HL-60/S4 treated with phorbol 12-myristate 13-acetate at 8.2 ng/mL for 4 days and 3 days (cell line): ENCODE results near the gene CHI3L1.

Source experiments
- in situ Hi-C: fragments of 300-500 bp; cut with MboI; formaldehyde crosslinking; loops from 2 replicates; pipeline ENCODE4 v1.15.0; 2022; ENCODE audit warnings: low sequenced_read_pairs

CHI3L1 gene

GRCh38 chr1:203183828-203184227 lies 2.7 kb downstream of the CHI3L1 start:
- in situ Hi-C loops, result no loop called here

GRCh38 chr1:203182387-203182953 lies 4.0 kb downstream of the CHI3L1 start:
- in situ Hi-C loops, result no loop called here

- in situ Hi-C loops, result no loop called here
Measured at GRCh38 chr1:203181586-203182386, 4.7 kb downstream of the CHI3L1 start.

- in situ Hi-C loops, result no loop called here
Measured at GRCh38 chr1:203180611-203181330, 5.7 kb downstream of the CHI3L1 start.

DNA sequence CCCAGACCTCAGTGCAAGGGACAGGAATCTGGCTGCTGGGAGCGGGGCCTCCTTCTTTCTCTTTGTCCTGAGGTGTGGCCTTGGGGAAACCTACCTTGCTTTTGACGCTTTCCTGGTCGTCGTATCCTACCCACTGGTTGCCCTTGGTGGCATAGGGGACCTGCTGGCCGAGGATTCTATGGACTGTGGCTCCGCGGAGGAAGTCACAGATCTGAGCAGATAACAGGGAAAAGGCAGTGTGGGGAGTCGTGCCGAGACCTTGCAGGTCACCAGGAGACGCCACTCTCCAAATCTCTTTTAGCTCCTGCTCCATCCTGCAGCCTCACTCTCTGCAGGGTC lies 6.9 kb downstream of the CHI3L1 start:
- in situ Hi-C loops, result no loop called here

DNA sequence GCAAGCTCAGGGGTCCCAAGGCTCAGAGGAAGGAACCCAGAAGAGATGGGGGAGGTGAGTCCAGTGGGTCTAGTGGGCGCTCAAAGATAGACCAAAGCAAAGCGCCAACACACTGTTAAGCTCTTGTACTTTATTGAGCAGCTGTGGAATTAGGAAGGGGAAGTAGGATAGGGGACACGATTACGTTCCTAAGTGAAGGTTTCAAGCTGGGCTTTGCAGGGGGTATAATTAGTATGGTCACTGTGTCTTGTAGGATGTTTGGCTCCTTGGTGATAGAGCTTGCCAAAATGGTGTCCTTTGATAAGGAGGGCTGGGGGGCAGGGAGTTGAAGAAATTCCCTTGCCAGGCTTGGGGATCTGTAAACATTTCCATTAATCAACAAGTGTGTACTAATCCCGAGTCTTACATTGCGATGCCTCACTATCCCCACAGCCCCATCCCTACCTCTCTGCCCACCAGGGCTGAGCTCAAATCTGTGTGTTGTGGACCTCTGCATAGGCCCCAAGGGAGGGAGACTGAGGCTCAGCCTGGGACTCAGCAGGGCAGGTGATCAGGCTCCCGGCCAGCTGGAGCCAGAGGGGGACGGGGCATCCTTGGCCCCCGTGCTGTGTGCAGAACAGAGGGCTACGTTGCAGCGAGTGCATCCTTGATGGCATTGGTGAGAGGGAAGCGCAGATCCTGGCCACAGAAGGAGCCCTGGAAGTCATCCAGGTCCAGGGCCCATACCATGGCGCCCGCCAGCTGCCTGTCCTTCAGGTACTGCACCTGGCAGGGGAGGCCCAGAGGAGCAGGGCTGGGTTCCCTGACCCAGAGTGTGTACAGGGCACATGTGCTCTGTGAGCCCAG lies 7.5 kb downstream of the CHI3L1 start:
- in situ Hi-C loops, result no loop called here

DNA sequence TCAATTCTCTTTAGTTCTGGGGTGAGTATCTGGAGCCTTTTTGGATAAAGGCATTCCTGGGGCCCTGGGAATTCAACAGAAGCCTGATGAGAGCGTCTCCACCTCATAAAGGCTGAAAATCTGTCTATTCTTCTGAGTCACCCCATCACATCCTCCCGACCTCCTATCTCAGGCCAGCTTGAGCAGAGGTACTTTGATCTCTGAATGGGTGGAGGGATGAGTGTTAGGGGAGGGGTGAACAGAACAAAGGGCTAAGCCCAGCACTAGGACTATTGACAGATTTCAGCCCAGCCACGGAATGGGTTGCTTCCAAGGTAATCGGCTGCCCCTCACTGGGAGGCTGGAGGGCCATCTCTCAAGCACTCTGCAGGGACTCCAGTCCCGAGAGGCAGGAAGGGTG lies 8.4 kb downstream of the CHI3L1 start:
- in situ Hi-C loops, result no loop called here

- in situ Hi-C loops, result no loop called here
Measured at GRCh38 chr1:203177470-203178039, 8.9 kb downstream of the CHI3L1 start.

DNA sequence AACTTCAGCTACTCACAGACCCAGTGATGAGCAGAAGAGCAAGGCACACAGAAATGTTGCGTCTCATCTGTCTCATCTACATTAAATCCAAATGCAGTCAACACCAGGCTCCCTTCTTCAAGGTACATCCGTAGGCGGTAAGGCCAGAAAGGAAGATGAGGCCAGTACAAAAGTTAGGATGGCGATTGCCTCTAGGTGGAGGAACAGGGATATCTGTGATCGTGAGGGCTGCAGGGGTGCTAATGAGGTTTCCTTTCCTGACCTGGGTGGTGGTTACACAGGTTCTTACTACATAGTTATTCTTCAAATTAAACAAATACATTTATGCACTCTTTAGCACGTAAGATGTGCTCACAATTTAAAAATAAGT lies 9.5 kb downstream of the CHI3L1 start:
- in situ Hi-C loops, result no loop called here

- in situ Hi-C loops, result no loop called here
Measured at GRCh38 chr1:203176273-203177035, 10.1 kb downstream of the CHI3L1 start.

DNA sequence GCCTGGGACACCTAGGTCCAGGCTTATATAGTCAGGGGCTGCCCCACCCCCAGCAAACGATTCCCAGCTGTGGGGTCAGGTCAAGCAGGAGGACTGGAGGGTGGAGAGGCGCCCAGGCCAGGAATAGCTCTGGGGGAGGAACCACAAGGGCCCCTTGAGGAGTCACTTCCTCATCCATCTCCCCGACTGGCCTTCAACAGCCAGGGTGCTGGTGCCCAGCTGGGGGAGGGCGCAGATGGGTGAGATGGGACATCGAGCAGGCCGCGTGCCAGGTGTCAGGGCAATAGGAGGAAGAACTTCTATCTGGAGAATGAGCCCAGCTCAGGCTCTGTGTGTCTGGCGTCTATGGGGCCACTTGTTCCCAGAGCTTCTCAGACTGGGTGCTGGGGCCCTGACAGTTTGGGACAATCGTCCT lies 10.7 kb downstream of the CHI3L1 start:
- in situ Hi-C loops, result no loop called here

DNA sequence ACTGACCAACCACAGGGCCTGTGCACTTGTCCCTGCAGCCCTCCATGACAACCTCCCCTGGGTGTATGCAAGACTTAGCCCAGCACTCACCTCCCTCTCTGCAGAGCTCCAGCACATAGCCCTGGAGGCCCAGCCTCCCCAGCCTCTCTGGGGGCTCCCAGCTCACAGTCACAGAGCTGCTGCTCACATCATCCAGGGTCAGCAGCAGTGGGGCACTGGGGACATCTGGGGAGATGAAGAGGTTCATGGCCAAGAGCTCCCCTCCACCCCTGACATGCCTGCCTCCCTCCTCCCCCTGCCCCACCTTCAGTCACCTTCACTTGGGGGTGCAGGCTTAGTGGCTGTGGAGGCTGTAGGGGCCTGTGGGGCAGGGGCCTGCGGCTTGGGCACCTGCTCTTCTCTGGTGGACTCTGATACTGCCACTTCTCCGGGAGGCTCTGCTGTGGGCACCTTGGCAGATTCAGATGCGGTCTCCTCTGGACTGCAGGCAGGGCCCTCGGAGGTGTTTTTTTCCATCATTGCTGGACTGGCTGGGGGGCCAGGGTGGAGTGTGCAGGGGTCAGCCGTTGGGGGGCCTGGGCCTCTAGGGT lies 11.2 kb downstream of the CHI3L1 start, which contains the start of gene MYBPH:
Gene MYBPH, minus strand, starts transcription at position 590 of the 590 bp plus-strand sequence. Its CDS starts 71 bp downstream, at position 519.
- in situ Hi-C loops, result no loop called here

DNA sequence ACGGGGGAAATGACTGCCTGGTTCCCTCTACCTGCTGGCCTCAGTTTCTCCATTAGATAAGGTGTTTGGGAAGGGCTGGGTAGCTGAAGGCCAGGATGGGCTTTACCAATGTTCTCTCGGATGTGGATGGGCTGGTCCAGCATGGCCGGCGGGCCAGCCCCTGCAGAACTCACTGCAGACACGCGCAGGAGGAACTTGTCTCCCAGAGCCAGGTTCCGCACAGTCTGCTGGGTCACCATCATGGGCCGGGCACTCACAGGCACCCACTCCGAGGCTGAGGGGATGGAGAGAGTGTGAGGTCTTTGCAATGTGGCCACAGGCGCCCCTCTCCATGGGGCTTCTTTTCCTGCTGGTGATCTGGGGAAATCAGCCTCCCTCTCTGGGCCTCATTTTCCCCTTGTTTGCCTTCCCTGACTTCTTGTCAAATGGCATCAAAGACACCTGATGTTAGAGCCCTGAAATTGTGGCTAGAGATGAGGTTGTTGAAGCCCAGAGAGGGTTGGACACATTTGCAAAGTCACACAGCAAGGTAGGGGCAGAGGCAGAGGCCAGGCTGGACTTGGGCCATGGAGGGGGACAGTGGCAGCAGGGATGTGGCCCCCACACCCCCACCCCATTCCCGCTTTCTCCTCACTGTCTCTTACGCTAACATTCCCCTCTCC lies 12.0 kb downstream of the CHI3L1 start:
- in situ Hi-C loops, result no loop called here

GRCh38 chr1:203173566-203173965 lies 12.9 kb downstream of the CHI3L1 start:
- in situ Hi-C loops, result no loop called here

DNA sequence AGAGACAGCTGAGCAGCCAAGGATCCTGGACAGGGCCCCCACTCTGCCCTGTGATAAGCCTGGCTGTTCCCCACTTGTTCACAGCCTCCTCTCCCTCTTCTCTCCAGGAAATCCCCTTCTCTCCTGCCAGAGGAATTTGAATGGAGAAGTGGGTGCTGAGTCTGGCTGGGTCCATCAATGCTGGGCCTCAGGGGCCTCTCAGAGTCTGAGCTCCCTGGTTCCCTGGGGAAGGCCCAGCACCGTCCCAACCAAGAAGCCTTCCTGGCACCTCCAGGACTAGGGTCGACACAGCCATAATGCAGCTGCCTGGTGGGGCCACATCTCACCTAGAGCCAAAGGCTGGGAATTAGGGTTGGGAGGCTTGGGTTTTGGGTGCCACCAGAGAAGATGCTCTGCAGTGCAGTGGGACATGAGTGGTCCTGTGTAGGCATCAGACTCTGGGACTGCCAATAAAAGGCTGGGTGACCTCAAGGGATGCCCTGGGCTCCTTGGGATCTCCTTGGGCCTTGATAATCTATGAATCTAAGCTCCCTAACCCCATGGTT lies 13.4 kb downstream of the CHI3L1 start:
- in situ Hi-C loops, result no loop called here

DNA sequence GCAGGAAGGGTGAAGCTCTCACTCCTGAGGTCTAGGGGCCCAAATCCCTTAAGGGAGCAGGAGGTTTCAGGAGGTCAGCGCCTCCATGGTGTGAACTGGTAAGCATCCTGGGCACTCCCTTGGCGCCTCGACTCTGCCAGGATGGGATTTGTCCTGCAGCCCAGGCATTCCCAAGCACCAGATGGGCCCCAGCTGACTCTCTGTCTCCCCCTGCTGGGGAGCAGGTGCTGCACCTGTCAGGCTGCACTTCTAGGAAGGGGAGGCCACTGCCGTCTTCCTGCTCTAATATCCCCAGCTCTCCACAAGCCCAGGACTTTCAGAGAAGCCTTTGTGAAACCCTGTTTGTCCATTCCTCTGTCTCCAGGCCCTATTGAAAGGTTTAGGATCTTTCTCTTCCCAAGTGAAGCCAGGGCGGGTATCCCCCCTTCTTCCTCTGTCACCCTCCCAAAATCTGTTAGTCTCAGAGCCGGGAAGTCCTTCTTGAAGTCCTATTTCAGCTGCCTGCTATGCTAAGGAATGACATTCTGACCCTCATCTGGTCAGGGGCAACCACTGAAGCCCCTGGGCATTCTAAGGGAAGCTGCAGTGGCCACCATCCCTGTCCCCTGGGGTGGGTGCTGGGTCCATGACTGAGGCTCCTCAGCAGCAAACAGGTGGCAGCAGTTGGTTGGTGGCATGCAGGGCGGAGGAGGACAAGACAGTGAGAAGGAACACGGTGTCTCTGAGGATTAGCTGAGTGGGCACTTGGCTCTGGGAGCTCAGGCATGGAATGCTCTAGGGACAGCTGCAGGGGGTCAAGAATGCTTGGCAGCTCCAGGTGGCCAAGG lies 14.1 kb downstream of the CHI3L1 start:
- in situ Hi-C loops, result no loop called here

GRCh38 chr1:203171341-203172183 lies 14.9 kb downstream of the CHI3L1 start:
- in situ Hi-C loops, result no loop called here
